VCaP (cell line): ENCODE measurements around the gene GRAMD2A.

ENCODE experiments used
- H3K27ac ChIP-seq: fragments of 450-650 bp; 2 replicates; pipeline ENCODE4 v1.5.1; 2017
- TF ChIP-seq, protein P1 (sequence below): fragments of 450-650 bp; conservative IDR thresholded peaks from 2 replicates; pipeline ENCODE4 v1.5.1; 2017; ENCODE audit warnings: mild to moderate bottlenecking, moderate library complexity

The GRAMD2A gene

DNA sequence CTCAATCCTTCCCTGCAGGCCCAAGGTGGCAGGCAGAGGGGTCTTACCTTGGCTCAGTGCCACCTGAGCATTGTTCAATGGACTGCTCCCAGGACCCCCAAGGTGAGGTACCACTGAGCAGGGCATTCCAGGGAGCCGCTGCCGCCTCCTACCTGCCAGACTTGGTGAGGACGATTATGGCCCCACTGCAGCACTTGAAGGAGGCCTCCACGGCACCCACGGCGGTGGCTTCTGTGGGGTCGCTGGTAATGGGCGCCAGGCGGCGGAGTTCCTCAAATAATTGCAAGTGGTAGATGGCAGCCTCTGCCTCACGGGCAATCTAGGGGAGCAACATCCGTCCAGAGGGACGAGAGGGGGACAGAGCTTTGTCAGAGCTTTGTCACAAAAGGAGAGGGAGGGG, 4.7 kb upstream of the GRAMD2A start:
- TF ChIP-seq, protein P1, sequence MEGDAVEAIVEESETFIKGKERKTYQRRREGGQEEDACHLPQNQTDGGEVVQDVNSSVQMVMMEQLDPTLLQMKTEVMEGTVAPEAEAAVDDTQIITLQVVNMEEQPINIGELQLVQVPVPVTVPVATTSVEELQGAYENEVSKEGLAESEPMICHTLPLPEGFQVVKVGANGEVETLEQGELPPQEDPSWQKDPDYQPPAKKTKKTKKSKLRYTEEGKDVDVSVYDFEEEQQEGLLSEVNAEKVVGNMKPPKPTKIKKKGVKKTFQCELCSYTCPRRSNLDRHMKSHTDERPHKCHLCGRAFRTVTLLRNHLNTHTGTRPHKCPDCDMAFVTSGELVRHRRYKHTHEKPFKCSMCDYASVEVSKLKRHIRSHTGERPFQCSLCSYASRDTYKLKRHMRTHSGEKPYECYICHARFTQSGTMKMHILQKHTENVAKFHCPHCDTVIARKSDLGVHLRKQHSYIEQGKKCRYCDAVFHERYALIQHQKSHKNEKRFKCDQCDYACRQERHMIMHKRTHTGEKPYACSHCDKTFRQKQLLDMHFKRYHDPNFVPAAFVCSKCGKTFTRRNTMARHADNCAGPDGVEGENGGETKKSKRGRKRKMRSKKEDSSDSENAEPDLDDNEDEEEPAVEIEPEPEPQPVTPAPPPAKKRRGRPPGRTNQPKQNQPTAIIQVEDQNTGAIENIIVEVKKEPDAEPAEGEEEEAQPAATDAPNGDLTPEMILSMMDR, result no peak
- peak overlapping the region; percentile 42 for H3K27ac ChIP-seq

DNA sequence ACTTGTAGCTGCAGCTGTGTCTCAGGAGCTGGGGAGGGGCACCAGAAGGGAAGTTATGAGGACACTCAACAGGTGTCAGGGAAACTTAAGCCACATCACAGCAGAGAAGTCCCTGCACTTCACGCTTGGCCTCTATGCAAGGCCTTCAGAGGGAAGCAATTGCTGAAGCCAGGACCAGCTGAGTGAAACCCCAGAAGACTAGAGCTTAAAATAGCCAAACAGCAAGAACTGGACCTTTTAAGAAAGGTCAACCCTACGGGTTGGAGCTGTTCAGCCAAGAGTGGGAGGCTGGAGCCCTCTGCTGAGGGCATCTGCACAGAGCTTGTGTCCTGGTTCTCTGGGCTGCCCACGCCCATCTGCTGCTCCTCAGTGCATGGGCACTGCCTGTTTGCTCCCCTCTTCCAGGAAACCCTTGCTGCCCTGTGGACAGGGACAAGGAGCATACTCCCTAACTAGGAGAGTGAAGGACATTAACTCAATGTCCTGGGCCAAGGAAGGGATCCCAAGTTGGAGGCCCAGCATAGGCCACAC, 3.9 kb upstream of the GRAMD2A start:
- TF ChIP-seq, protein P1, result no peak
- peak overlapping the region; percentile 42 for H3K27ac ChIP-seq

DNA sequence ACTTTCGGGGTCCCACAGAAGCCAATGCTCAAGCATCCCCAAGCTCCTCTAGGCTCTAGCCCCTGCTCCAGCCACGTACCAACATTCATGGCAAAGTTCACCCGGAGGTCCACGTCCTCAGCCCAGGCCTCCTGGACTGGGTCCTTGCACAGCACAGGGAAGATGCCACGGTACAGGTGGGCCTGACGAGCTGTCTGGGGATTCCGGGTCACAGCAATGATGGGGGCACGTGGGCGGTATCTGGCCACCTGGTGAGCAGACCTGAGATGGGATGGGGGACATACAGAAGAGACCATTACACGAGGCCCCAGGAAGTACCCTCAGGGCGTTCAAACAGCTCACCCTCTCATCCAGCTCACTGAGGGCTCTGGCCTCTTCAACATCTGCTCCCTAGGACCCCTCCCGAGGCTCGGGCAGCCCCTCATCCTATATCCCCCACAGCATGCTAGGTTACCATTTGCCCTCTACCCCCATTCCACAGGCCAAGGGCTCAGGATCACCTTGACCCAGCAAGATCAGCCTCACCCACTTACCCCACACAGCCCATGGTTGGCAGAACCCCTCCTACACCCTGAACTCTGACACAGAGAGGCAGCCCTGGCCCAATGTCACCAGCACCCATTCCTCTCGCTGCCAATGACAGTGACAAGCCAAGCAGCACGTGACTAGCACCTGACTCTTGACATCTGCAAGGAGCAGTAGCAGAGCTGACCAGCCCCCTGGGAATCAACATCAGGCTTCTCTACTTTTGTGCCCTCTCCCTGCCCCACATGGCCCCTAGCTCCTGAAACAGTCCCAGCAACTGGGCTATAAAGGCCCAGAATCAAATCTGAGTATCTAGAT, 3.0 kb upstream of the GRAMD2A start:
- TF ChIP-seq, protein P1, result no peak
- peak overlapping the region; percentile 42 for H3K27ac ChIP-seq

DNA sequence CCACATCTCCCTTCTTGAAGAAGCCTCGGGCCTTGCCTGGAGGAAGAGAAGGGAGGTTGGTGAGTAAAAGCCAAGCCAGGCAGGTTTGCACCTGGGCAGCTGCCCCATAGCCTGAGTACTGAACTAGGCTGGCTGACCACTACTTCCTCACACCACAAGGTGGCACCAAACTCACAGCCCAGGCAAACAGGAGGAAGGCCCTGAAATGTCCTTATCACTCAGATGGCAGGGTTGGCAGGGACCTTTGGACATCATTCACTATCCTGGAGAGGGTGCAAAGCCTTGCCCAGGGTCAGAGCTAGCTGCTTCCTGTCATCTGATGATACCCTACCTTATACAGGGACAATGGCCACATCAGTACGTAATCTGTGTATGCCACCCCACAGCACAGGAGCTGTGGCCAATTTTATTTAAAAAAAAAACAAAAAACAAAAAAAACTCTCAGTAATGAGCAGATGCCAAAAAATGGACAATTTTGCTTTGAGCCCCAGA, 2.2 kb upstream of the GRAMD2A start:
- TF ChIP-seq, protein P1, result peak; percentile 97
- H3K27ac ChIP-seq, result peak overlapping the region; percentile 42

DNA sequence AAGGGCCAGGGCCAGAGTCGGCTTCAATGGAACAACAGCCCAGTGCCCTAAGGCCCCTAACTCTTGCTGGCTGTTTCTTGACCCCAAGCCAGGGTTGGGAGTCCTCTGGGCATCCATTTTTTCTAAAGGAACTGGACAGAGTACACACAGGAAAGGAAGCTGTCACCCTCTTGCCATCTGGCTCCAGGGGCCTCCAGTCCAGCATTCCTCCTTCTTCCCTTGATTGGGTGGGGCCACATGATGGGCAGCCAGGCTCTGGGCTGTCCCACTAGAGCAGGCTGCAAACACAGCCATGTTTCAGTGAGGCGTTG, 1.6 kb upstream of the GRAMD2A start:
- TF ChIP-seq, protein P1, result no peak
- H3K27ac ChIP-seq, result no peak overlapping the region

DNA sequence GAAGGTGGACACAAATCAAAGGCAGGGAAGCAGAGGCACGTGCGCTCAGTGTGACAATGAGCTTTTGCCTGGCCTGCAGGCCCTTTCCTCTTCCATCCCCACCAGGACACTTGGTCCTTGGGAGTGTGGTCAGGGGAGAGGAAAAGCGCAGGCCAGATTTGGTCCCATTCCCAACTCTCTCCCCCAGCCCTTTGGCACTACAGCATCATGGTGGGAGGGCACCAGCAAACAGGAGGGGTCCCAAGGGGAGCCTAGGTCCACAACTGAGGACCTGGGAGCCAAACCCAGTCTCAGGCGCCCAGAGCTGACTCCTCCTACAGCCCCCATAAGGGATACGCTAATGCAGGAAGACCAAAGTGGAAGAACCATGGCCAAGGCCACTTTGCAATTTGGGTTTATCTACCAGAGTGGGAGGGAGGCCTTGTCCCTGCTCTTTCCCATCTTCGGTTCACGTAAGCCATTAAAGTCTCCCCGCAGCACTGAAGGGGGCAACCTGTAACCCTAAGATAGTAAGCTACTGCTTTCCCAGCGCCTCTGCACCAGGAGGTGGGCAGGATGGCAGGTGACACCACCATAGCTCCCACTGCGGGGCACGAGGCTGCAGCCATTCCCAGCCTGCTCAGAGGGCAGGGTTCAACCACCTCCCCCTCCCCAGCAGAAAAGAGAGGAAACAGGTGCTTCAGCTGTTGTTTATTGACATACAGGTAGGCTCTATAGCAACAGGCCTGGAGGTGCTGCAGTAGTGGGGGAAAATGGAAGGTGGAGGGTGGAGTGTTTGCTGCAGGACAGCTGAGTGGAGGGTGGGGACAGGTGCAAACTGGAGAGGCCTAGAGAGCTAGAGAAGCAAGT, 993 bp upstream of the GRAMD2A start:
- no peak overlapping the region for H3K27ac ChIP-seq
- TF ChIP-seq, protein P1, result no peak

DNA sequence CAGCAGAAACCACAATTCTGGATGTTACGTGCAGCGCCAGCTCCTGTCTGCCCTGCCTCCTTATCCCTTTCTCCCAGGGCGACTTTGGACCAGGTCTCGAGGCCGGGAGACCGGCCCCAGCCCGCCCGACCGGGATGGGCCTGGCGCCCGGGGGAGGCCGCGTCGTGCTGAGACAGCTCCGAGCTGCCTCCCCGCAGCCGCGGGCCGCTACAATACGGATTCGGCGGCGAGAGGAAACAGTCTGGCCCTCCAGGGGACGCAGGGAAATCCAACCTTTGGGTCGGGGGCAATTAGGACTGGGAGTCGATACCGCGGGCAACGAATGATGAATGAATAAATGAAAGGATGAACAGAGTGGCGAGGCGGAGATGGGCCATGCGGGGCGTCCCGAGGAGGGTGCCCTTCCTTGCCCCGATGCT, 537 bp downstream of the GRAMD2A start:
- H3K27ac ChIP-seq, result no peak overlapping the region
- TF ChIP-seq, protein P1, result no peak
